ENCODE data around the gene C19orf44. TPM values are rescaled to one million over a fixed set of nuclear protein-coding genes. Genes with fewer than 3 reads are reported as not detected.

Gene C19orf44
- total and polyA plus RNA-seq, 2 of the 4 experiments (the other 2 are of a cell fraction) = 1.4 to 3.8 TPM

DNA sequence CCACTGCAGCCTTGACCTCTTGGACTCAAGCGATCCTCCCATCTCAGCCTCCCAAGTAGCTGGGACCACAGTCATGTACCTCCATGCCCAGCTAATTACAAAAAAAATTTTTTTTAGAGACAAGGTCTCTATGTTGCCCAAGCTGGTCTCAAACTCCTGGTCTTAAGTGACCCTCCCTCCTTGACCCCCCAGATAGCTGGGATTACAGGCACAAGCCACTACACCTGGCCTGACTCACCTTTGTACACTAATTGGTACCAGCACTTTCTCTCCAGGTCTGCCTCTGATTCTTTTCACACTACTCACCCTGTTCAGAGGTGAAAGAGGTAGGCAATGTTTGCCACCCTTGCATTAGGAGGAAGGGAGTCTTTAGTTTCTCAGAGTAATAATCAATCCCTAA is 18.9 kb upstream of the C19orf44 start:
- Histone ChIP-seq H2BK5ac (ENCODE audit: low read depth, low read length, poor library complexity, severe bottlenecking) (no peak overlapping the region), H2BK15ac (ENCODE audit: low read depth, low read length) (no peak overlapping the region), H3K27ac (ENCODE audit: insufficient read depth, low read length) (no peak overlapping the region), H3K9me1 (ENCODE audit: insufficient read depth, low read length) (no peaks in the 10 kb centered on the region), H4K20me1 (ENCODE audit: insufficient read depth, low read length) (no peaks in the 10 kb centered on the region), H2AFZ (replicated peaks; ENCODE audit: low read length, poor library complexity) (no peak overlapping the region), H2BK20ac (ENCODE audit: low read depth, low read length) (no peak overlapping the region), H3K23ac (ENCODE audit: low read depth, low read length) (no peak overlapping the region), H2AK9ac (replicated peaks; ENCODE audit: low read depth, low read length, poor library complexity) (no peak overlapping the region), H3K9me3 (ENCODE audit: control insufficient read depth, insufficient read depth, low read length) (no peaks in the 10 kb centered on the region), H3K18ac (ENCODE audit: low read depth, low read length) (no peak overlapping the region), H4K8ac (ENCODE audit: low read depth in 2 of 2, low read length in 2 of 2) (no peak overlapping the region), H3K27me3 (ENCODE audit: control insufficient read depth, insufficient read depth, low read length) (0 out of 2 replicates have a peak, but pooled peaks cover 2% of the 10 kb centered on the region), H3K36me3 (ENCODE audit: control insufficient read depth, insufficient read depth, low read length) (no peaks in the 10 kb centered on the region), H2BK120ac (ENCODE audit: low read depth, low read length) (no peak overlapping the region), H3K4me3 (ENCODE audit: insufficient read depth, low read depth, low read length) (no peak overlapping the region), H3K14ac (replicated peaks; ENCODE audit: low read depth, low read length) (no peak overlapping the region), H3K79me1 (ENCODE audit: low read depth in 1 of 2, low read length in 2 of 2) (no peaks in the 10 kb centered on the region), H3K4me1 (ENCODE audit: control insufficient read depth, insufficient read depth, low read length) (0 out of 2 replicates have a peak, but pooled peaks cover 1% of the 10 kb centered on the region), H4K5ac (ENCODE audit: low read depth, low read length) (no peak overlapping the region), H3K4ac (ENCODE audit: low read depth, low read length) (no peak overlapping the region), H3K4me2 (ENCODE audit: low read depth, low read length) (no peak overlapping the region), H3K9ac (ENCODE audit: low read depth, low read length) (no peak overlapping the region), H3K56ac (ENCODE audit: extremely low read depth, insufficient read depth, low read length) (no peak overlapping the region), H4K91ac (ENCODE audit: insufficient read depth, low read depth, low read length) (no peak overlapping the region), H2AK5ac (ENCODE audit: low read depth, low read length) (no peak overlapping the region)
- no peak for ATAC-seq (ENCODE audit: low read depth)
- DNase-seq = no peak
- ChIA-PET POLR2A (ENCODE audit: unreplicated experiment) (no interaction called here), CTCF (no interaction called here)
- BruUV-seq (replicated peaks) = no TSS peak
- dilution Hi-C loops (cut with HindIII; ENCODE audit: low sequenced_read_pairs, unreplicated experiment) (no loop called here), intact Hi-C loops (cut with micrococcal nuclease) (no loop called here), in situ Hi-C loops (cut with MboI; ENCODE audit: low sequenced_read_pairs) (no loop called here)
- 100% methylated on average over 1 of the region's 1 CpG; no CpG with 5 or more reads in 1 of the 2 experiments for WGBS, 2 experiments (ENCODE audit: extremely low coverage in 2 of 2, insufficient read length in 1 of 2)
- TF ChIP-seq, protein P1, sequence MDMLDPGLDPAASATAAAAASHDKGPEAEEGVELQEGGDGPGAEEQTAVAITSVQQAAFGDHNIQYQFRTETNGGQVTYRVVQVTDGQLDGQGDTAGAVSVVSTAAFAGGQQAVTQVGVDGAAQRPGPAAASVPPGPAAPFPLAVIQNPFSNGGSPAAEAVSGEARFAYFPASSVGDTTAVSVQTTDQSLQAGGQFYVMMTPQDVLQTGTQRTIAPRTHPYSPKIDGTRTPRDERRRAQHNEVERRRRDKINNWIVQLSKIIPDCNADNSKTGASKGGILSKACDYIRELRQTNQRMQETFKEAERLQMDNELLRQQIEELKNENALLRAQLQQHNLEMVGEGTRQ (IDR thresholded peaks at IDR 0.05; ENCODE audit: low read depth, low read length) = no peak
- TF ChIP-seq BHLHE40 (IDR thresholded peaks at IDR 0.05; ENCODE audit: low read depth, low read length) (no peak), POLR2A (IDR thresholded peaks at IDR 0.05; ENCODE audit: low read depth, low read length) (no peak), RFX5 (IDR thresholded peaks at IDR 0.05; ENCODE audit: low read depth, low read length) (no peak), SMC3 (IDR thresholded peaks at IDR 0.05; ENCODE audit: low read depth, low read length) (no peak), FOS (IDR thresholded peaks at IDR 0.05; ENCODE audit: low read depth, low read length) (no peak), RCOR1 (IDR thresholded peaks at IDR 0.05; ENCODE audit: insufficient replicate concordance, low read length) (no peak), MAFK (IDR thresholded peaks at IDR 0.05; ENCODE audit: low read depth, low read length) (no peak), NFE2L2 (IDR thresholded peaks at IDR 0.05; ENCODE audit: low read depth, low read length) (no peak)

All from IMR-90 (cell line).